Measurements from ENCODE around the gene NPY4R2.
"Not testable (repeated sequence)": the region's sequence is repeated elsewhere in the genome, so short reads cannot be mapped to it uniquely, and the experiment has no call there.

The NPY4R2 gene

GRCh38 chr10:47918475-47918874 is at the start of gene NPY4R2:
NPY4R2 (plus strand) TSS chr10:47918662; CDS start chr10:47921988, 3,326 bp downstream.
- not testable (repeated sequence) for DNase-seq (ENCODE audit: low read depth)

GRCh38 chr10:47870887-47871286 is 47.6 kb upstream of the NPY4R2 start:
- not testable (repeated sequence) for DNase-seq (ENCODE audit: low read depth)

- not testable (repeated sequence) for DNase-seq (ENCODE audit: low read depth)
These were observed 46.8 kb upstream of the NPY4R2 start for GRCh38 chr10:47871485-47872180.

GRCh38 chr10:47872236-47872635 is 46.2 kb upstream of the NPY4R2 start:
- not testable (repeated sequence) for DNase-seq (ENCODE audit: low read depth)

- not testable (repeated sequence) for DNase-seq (ENCODE audit: low read depth)
These were observed 34.2 kb upstream of the NPY4R2 start for GRCh38 chr10:47884239-47884638.

- not testable (repeated sequence) for DNase-seq (ENCODE audit: low read depth)
These were observed 33.5 kb upstream of the NPY4R2 start for GRCh38 chr10:47884934-47885333.

GRCh38 chr10:47886356-47886755 is 32.1 kb upstream of the NPY4R2 start:
- not testable (repeated sequence) for DNase-seq (ENCODE audit: low read depth)

- not testable (repeated sequence) for DNase-seq (ENCODE audit: low read depth)
These were observed 31.6 kb upstream of the NPY4R2 start for GRCh38 chr10:47886827-47887226.

GRCh38 chr10:47890737-47891136 is 27.7 kb upstream of the NPY4R2 start:
- not testable (repeated sequence) for DNase-seq (ENCODE audit: low read depth)

GRCh38 chr10:47892494-47893261 is 25.8 kb upstream of the NPY4R2 start:
- not testable (repeated sequence) for DNase-seq (ENCODE audit: low read depth)

- not testable (repeated sequence) for DNase-seq (ENCODE audit: low read depth)
These were observed 23.9 kb upstream of the NPY4R2 start for GRCh38 chr10:47894571-47894970.

GRCh38 chr10:47897813-47898212 is 20.6 kb upstream of the NPY4R2 start:
- not testable (repeated sequence) for DNase-seq (ENCODE audit: low read depth)

GRCh38 chr10:47909333-47909732 is 9.1 kb upstream of the NPY4R2 start:
- DNase-seq (ENCODE audit: low read depth) = not testable (repeated sequence)

- DNase-seq (ENCODE audit: low read depth) = not testable (repeated sequence)
These were observed 8.0 kb upstream of the NPY4R2 start for GRCh38 chr10:47910486-47910885.

GRCh38 chr10:47914052-47914451 is 4.4 kb upstream of the NPY4R2 start:
- not testable (repeated sequence) for DNase-seq (ENCODE audit: low read depth)

- not testable (repeated sequence) for DNase-seq (ENCODE audit: low read depth)
These were observed 2.5 kb upstream of the NPY4R2 start for GRCh38 chr10:47915849-47916548.

GRCh38 chr10:47920610-47921009 is 2.1 kb downstream of the NPY4R2 start:
- not testable (repeated sequence) for DNase-seq (ENCODE audit: low read depth)

GRCh38 chr10:47922503-47922902 is 4.0 kb downstream of the NPY4R2 start:
- DNase-seq (ENCODE audit: low read depth) = not testable (repeated sequence)

- DNase-seq (ENCODE audit: low read depth) = not testable (repeated sequence)
These were observed 6.2 kb downstream of the NPY4R2 start for GRCh38 chr10:47924628-47925027.

GRCh38 chr10:47927147-47927916 is 8.9 kb downstream of the NPY4R2 start:
- not testable (repeated sequence) for DNase-seq (ENCODE audit: low read depth)

GRCh38 chr10:47928225-47928624 is 9.8 kb downstream of the NPY4R2 start:
- not testable (repeated sequence) for DNase-seq (ENCODE audit: low read depth)

GRCh38 chr10:47932824-47933223 is 14.4 kb downstream of the NPY4R2 start:
- DNase-seq (ENCODE audit: low read depth) = not testable (repeated sequence)

All from T-helper 22 cell (primary cell).